Myocyte (in vitro differentiated cells): ENCODE measurements around the gene SLC4A11. TPM values are rescaled to one million over a fixed set of nuclear protein-coding genes. Genes with fewer than 3 reads are reported as not detected.

ENCODE experiments used
- DNase-seq: peaks from one replicate; pipeline ENCODE4 v3.0.0-alpha.2; 2012; ENCODE audit warnings: low read depth
- total RNA-seq: library from RNA; depleted of rRNA; stranded (reverse); fragments of >200 nt; gene quantifications from 2 replicates; pipeline ENCODE4 v1.2.3, GENCODE V29; 2014

Gene SLC4A11
- total RNA-seq, 1 donor from 2014 or later: 10.3 TPM

- DNase-seq: no peak
These were observed 7.7 kb upstream of the SLC4A11 start for GRCh38 chr20:3246682-3247081.

DNA sequence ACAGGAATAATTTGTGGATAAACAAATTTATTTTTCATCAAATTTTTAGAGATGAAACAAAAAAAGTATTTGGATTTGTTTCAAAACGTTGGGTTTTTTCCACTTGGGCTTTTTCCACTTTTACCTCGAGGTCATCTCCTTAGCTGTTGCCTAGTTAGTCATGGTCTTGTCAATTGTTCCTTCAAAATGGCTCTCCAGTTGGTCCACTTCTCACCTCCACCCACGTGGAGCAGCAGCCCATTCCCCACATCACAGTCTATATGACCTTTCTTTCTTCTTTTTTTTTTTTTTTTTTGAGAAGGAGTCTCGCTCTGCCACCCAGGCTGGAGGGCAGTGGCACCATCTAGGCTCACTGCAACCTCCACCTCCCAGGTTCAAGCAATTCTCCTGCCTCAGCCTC is 6.7 kb upstream of the SLC4A11 start:
- DNase-seq: no peak

GRCh38 chr20:3245156-3245555 is 6.2 kb upstream of the SLC4A11 start:
- no peak for DNase-seq

DNA sequence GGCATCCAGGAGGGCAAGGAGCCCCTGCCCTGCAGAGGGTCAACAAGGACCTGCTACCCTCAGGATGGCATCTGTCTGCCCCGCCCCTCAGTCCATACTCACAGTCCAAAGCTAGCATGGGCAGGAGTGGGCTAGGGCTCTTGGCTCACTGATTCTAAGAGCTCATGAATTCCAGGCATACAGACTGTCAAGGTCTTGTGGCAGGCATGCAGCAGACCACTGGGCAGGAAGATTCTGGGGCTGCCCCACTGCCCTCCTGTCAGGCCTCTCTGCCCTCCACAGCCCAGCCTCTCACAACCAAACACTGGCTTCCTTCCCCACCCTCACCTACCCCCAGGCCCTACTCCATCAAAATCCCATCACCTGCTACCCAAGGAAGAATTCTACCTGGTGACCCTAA is 5.6 kb upstream of the SLC4A11 start:
- no peak for DNase-seq

- DNase-seq: no peak
These were observed 4.8 kb upstream of the SLC4A11 start for GRCh38 chr20:3243718-3244358.

GRCh38 chr20:3242172-3242692 is 3.2 kb upstream of the SLC4A11 start:
- DNase-seq: no peak

- no peak for DNase-seq
These were observed 1.9 kb upstream of the SLC4A11 start for GRCh38 chr20:3240776-3241363.

GRCh38 chr20:3239867-3240775 is 1.1 kb upstream of the SLC4A11 start:
- peak; percentile 22 for DNase-seq

DNA sequence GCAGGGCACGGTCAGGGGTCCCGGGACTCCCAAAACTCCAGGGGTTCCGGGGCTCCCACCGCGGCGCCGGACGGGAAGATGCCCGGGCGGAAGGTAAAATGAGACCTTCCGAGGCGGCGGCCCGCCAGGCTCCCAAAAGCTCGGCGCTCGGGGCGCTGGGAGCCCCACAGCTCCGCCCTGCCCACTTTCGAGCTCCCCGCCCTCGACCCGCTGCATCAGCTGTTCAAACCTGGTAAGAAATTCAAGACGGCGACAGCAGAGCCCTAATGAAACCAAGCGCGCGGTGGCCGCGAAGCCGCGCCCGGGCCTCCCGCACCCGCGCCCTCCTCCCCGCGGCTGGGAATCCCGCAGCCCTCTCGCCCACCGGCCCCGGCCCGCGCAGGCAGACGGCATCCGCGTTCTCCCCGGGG is 369 bp downstream of the SLC4A11 start:
- peak; percentile 75 for DNase-seq

DNA sequence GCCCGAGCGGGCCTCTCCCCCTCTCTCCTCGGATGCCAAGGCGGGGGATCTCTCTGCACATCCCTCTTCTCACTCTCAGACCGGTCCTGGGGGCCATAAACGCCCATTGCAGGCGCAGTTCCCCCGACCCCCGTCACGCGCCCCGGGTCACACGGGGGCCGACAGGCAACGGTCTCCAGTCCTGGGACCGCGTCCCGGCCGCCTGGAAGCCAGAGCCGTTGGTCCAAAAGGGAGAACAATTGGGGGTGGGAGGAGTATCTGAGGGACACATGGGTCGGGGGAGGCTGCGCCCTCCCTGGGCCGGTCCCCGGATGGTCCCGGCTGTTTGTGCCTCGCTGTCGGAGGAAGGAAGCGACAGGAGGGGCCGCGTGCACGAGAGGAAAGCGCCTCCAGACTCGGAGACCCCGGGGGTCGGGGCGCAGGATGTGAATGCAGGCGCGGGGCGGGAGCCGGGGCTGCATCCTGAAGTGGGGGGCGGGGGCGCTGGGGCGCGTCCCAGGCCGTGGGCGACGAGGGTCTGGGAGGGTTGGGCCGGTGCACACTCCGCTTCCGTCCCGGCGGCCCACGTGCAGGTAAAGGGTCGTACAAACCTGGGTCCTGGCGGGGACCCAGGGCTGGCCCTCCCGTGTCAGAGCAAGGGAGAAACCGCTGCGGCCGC is 903 bp downstream of the SLC4A11 start:
- DNase-seq: no peak

- peak; percentile 34 for DNase-seq
These were observed 1.7 kb downstream of the SLC4A11 start for GRCh38 chr20:3237011-3237957.

DNA sequence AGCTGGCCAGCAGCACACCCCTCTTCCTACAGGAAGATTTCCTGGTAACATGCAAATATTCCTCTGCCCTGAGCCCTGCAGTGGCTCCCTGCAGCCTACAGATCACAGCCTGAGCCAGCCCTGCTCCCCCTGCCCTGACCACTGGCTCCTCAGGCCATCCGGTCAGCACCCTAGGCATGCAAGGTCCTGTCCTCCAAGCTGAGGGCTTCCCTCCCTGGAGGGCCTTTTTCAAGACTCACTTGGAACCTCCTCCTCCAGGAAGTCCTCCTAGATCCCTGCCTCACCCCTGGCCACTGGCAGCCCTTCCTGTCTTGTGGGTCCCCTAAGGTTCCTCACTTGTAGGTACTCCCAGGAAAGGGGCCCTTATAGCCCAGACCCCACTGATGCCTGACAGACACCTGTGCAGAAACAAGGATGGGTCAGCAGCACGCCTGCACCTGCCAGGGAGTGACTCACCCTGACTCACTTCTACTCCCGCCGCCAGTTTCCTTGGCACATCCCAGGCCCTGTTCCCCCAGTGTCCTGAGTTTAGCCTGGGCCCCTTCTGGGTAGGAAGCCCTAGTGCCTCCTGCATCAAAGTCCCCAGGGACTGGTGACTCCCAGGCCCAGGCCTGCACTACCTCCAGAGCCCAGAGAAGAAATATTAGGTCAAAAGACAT is 3.2 kb downstream of the SLC4A11 start:
- DNase-seq: peak; percentile 57

DNA sequence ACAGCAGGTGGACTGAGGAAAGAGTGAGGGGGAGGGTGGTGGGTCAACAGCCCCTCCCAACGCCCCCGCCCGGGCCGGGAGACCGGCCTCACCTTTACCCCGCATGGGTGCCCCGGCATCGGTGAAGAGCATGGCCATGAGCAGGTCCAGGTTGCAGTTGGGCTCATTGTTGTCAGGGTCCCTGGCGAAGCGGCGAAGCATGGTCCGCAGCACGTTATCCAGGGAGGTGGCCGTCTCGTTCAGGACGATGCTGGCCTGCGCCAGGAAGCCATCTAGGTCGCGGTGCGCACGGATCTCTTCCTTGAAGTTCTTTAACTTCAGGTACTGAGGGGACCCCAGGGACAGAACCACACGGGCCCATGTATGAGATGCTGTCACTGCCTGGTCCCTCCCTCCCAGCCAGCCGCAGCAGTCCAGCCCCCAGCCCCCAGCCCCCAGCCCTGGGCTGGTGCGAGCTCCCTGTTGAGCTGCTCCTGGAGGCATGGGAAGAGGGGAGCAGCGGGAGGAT is 4.9 kb downstream of the SLC4A11 start:
- DNase-seq: no peak

DNA sequence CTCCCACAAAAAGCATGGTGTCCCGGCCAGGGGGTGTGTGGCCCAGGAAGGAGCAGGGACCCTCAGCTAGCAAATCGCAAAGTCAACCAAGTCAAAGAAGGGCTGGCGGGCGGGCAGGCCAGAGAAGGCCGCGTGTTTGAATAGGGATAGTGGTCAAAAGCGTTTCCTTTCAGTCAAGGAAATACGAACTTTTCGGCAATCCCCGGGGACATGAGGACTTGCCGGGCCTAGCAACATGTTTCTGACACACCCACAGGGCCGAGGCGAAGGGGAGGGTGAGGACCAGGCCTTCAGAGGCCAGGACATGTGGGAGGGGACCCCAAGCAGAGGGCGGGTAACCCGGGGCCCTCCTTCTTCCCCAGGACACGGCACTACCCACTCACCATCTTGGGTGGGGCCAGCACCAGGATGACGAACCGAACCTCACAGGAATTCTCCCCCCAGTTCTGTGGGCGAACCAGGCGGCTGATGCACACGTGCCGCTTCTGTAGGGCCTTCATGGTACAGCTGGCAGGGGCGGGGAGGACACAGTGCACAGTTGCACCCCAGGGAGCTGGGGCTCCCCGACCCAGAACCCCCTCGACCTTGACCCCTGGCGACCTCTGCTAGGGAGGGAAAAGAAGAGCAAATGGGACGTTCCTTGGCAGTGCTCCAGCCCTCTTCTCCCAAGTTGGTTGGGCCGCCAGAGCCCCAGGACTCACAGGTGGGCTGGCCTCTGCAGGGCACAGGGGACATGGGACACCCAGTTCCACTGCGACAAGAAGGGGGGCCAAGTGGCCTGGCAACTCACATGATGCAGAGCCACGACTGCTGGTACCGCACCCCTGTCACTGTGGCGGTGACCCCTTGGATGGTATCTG is 5.6 kb downstream of the SLC4A11 start:
- no peak for DNase-seq

DNA sequence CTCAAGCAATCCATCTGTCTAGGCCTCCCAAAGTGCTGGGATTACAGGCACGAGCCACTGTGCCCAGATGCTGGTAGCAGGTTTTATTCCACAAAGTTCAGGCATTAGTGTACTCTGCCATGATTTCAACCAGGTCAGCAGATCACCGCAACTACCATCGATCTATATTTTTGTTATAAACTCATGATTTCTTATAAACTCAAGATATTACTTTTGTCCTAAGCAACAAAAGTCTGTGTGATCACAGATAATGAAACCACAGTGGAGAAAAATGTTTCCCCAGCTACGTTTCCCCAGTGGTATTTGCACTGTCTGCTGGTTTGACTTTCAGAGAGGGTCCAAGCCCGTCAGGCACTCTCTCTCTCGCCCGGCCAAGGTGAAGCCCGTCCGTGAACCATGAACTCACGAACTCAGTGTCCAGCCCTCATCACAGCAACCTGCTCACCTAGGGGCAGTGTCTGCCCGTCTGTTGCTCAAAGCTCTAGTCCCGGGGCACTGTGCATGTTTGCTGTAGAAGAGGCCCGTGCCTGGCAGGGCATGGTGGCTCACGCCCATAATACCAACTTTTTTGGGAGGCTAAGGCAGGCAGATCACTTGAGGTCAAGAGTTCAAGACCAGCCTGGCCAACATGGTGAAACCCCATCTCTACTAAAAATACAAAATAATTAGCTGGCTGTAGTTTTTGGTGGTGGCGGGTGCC is 7.0 kb downstream of the SLC4A11 start:
- DNase-seq: no peak

GRCh38 chr20:3231116-3231515 is 7.9 kb downstream of the SLC4A11 start:
- DNase-seq: no peak

DNA sequence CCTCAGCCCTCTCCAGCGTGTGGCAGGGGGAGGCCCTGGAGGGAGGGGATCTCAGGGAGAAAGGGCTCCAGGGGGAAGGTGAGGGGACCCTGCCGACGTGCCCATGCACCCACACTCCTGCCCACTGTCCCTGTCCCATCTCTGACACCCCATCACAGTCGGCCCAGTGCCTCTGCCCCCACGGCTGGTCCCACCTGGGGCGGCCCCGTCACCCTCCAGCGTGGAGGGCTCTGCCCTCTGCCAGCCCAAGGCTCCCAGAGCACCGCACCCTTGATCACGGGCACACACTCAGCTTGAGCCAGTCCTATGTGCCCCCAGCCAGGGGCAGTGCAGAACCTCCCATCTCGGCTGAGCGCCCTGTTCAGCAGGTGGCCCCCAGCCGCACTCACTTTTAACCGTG is 9.2 kb downstream of the SLC4A11 start:
- DNase-seq: no peak

DNA sequence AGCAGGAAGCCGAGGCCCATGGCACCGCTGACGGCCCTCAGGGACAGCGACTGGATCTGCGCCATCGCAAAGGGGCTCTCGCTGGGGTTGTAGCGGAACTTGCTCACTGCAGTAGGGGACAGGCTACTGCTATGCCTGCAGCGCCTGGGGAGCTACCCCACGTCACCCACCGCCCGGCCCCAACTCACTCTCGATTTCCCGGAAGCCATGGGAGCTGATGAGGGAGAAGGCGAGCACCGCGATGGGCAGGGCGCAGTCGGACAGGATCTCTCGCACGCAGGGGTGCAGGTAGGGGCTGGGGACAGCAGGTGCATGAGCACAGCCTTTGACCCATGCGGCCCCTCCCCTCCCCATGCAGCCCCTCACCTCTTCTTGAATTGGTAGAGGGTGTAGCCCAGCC is 9.8 kb downstream of the SLC4A11 start:
- DNase-seq: no peak
